Natural killer cell (primary cell): Measurements from ENCODE around the gene PLCG2. TPM values are rescaled to one million over a fixed set of nuclear protein-coding genes. Genes with fewer than 3 reads are reported as not detected.
"Not testable (repeated sequence)": the region's sequence is repeated elsewhere in the genome, so short reads cannot be mapped to it uniquely, and the experiment has no call there.

Experiments
- ATAC-seq, 3 donors: fragments of 150-1000 bp in 2 of 3; fragments of 200-7000 bp in 1 of 3; cut with Tn5 transposase; 1 replicate in 1 of 3; 2 replicates in 2 of 3; pipeline ENCODE4 v1.10.0; 2021; ENCODE audit warnings: mild to moderate bottlenecking in 2 of 3, moderate library complexity in 2 of 3
- DNase-seq, 2 donors: peaks; one replicate each; pipeline versions ENCODE4 v3.0.0 to v3.0.0-alpha.2; 2013 to 2021; ENCODE audit warnings: mixed read lengths in 1 of 2
- H3K27ac ChIP-seq: one replicate; pipeline ENCODE4 v1.5.1; 2013; ENCODE audit warnings: mild to moderate bottlenecking, low read length
- H3K27me3 ChIP-seq: one replicate; pipeline ENCODE4 v1.6.1; 2013; ENCODE audit warnings: low read length; ENCODE audit not compliant: control insufficient read depth, insufficient read depth
- H3K36me3 ChIP-seq: one replicate; pipeline ENCODE4 v1.6.1; 2013; ENCODE audit warnings: low read length; ENCODE audit not compliant: control insufficient read depth, insufficient read depth
- H3K4me1 ChIP-seq: one replicate; pipeline ENCODE4 v1.6.1; 2013; ENCODE audit warnings: low read length; ENCODE audit not compliant: control insufficient read depth, insufficient read depth
- H3K4me3 ChIP-seq: one replicate; pipeline ENCODE4 v1.5.1; 2013; ENCODE audit warnings: low read length
- H3K9me3 ChIP-seq: one replicate; pipeline ENCODE4 v1.6.1; 2013; ENCODE audit warnings: low read length; ENCODE audit not compliant: control insufficient read depth, insufficient read depth
- H3K27ac Mint-ChIP-seq, 2 donors: one replicate each; pipeline ENCODE4 v1.8.0; 2022; ENCODE audit warnings: mild to moderate bottlenecking in 2 of 2, mixed read lengths in 2 of 2, moderate library complexity in 1 of 2
- H3K27me3 Mint-ChIP-seq, 2 donors: one replicate each; pipeline ENCODE4 v1.8.0; 2022; ENCODE audit warnings: low read depth in 2 of 2, mixed read lengths in 2 of 2
- H3K36me3 Mint-ChIP-seq: one replicate; pipeline ENCODE4 v1.8.0; 2022; ENCODE audit warnings: mixed read lengths
- H3K4me1 Mint-ChIP-seq, 2 donors: one replicate each; pipeline ENCODE4 v1.8.0; 2022; ENCODE audit warnings: mixed read lengths in 2 of 2
- H3K4me3 Mint-ChIP-seq: one replicate; pipeline ENCODE4 v1.8.0; 2022; ENCODE audit warnings: mild to moderate bottlenecking, moderate library complexity, mixed read lengths
- H3K9me3 Mint-ChIP-seq, 2 donors: one replicate each; pipeline ENCODE4 v1.8.0; 2022; ENCODE audit warnings: mixed read lengths in 2 of 2
- CTCF ChIP-seq: fragments of 200-600 bp; IDR thresholded peaks from one replicate; pipeline ENCODE4 v1.8.0; 2022; ENCODE audit warnings: antibody characterized with exemption
- WGBS: methylation state at CpG from one replicate; pipeline ENCODE4 v1.1.7; 2013; ENCODE audit warnings: missing lambda C conversion rate; ENCODE audit not compliant: insufficient coverage; 5-methylcytosine and 5-hydroxymethylcytosine counted together
- intact Hi-C: fragments of 100-400 bp; cut with micrococcal nuclease; formaldehyde crosslinking; loops from one replicate; pipeline ENCODE4 v1.14.2; 2022
- total RNA-seq, 4 donors: library from RNA; stranded (reverse); fragments of 120-200 nt in 1 of 4; gene quantifications; one replicate each; pipeline versions ENCODE4 v1.2.3 to v1.2.4, GENCODE V29; 2013 to 2022

Gene PLCG2
- total RNA-seq, 3 donors from 2014 or later (not counting 1 experiment from before 2014, with no cell fraction given) = 250 to 298 (median 285) TPM

DNA sequence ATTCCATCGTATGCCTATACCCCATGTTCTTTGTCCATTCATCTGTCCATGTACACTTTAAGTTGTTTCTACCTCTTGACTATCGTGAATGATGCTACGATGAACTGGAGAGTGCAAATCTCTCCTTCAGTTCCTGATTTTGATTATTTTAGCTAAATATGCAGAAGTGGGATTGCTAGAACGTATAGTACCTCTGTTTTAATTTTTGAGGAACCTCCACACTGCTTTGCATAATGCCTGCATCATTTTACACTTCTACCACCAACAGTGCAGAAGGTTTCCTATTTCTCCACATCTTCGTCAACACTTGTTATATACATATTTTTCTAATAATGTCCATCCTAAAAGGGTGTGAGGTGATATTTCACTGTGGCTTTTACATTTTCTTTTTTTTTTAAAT is 188.3 kb downstream of the PLCG2 start:
- H3K27me3 ChIP-seq = no peaks in the 10 kb centered on the region
- no peak for ATAC-seq
- TF ChIP-seq CTCF = no peak
- WGBS = 87% methylated on average over 3 of the region's 5 CpGs
- no peaks in the 10 kb centered on the region for H3K4me1 ChIP-seq
- Mint-ChIP-seq H3K36me3 (peaks cover 17% of the 10 kb centered on the region), H3K4me1 (no peaks in the 10 kb centered on the region), H3K9me3 (peaks cover 3 to 6% of the 10 kb centered on the region in 2 donors), H3K27ac (no peak overlapping the region), H3K4me3 (no peak overlapping the region), H3K27me3 (peaks cover 5 to 7% of the 10 kb centered on the region in 2 donors)
- DNase-seq = no peak
- H3K4me3 ChIP-seq = no peak overlapping the region
- intact Hi-C loops = no loop called here
- H3K27ac ChIP-seq = no peak overlapping the region
- H3K9me3 ChIP-seq = no peaks in the 10 kb centered on the region
- no peaks in the 10 kb centered on the region for H3K36me3 ChIP-seq

DNA sequence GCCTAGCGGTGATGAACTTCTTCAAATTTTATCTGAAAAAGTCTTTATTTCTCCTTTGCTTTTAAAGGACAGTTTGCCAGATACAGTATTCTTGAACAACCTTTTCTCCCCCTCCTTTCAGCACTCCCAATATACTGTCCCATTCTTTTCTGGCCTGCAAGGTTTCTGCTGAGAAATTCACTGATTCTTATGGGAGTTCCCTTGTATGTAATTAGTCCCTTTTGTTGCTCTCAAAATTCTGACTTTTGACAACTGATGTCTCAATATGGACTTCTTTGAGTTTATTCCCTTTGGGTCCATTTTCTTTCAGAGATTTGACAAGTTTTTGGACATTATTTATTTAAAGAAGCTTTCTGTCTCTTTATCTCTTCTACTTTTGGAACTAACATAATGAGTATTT is 192.8 kb downstream of the PLCG2 start:
- Mint-ChIP-seq H3K4me1 (no peaks in the 10 kb centered on the region), H3K27ac (no peak overlapping the region), H3K36me3 (peaks cover 20% of the 10 kb centered on the region), H3K4me3 (no peak overlapping the region), H3K27me3 (peaks cover 7 to 11% of the 10 kb centered on the region in 2 donors), H3K9me3 (peaks cover 4 to 6% of the 10 kb centered on the region in 2 donors)
- TF ChIP-seq CTCF = no peak
- Histone ChIP-seq H3K27me3 (no peaks in the 10 kb centered on the region), H3K36me3 (no peaks in the 10 kb centered on the region), H3K9me3 (no peaks in the 10 kb centered on the region), H3K27ac (no peak overlapping the region), H3K4me1 (no peaks in the 10 kb centered on the region), H3K4me3 (no peak overlapping the region)
- intact Hi-C loops = no loop called here
- no peak for ATAC-seq
- DNase-seq = no peak
- 100% methylated on average over 1 of the region's 1 CpG for WGBS

GRCh38 chr16:81973737-81974136 is 194.6 kb downstream of the PLCG2 start:
- H3K4me1 Mint-ChIP-seq = no peaks in the 10 kb centered on the region
- H3K27me3 Mint-ChIP-seq = peaks cover 7 to 14% of the 10 kb centered on the region in 2 donors
- no peak for TF ChIP-seq CTCF
- DNase-seq (no peak), ATAC-seq (no peak)
- H3K36me3 Mint-ChIP-seq = peaks cover 20% of the 10 kb centered on the region
- WGBS = 82% methylated on average over 2 of the region's 2 CpGs
- H3K27ac ChIP-seq = no peak overlapping the region
- no peak overlapping the region for H3K4me3 ChIP-seq
- peaks cover 4 to 6% of the 10 kb centered on the region in 2 donors for H3K9me3 Mint-ChIP-seq
- no peaks in the 10 kb centered on the region for H3K27me3 ChIP-seq
- H3K4me1 ChIP-seq = no peaks in the 10 kb centered on the region
- intact Hi-C loops = no loop called here
- no peak overlapping the region for H3K27ac Mint-ChIP-seq
- no peaks in the 10 kb centered on the region for H3K36me3 ChIP-seq
- no peaks in the 10 kb centered on the region for H3K9me3 ChIP-seq
- no peak overlapping the region for H3K4me3 Mint-ChIP-seq

- Mint-ChIP-seq H3K4me3 (no peak overlapping the region), H3K27me3 (peaks cover 0 to 11% of the 10 kb centered on the region in 2 donors), H3K27ac (no peak overlapping the region), H3K36me3 (peaks cover 20% of the 10 kb centered on the region), H3K9me3 (peaks cover 4 to 6% of the 10 kb centered on the region in 2 donors), H3K4me1 (no peaks in the 10 kb centered on the region)
- no CpG with 5 or more reads among the region's 1 CpG for WGBS
- Histone ChIP-seq H3K27ac (no peak overlapping the region), H3K4me3 (no peak overlapping the region), H3K4me1 (no peaks in the 10 kb centered on the region), H3K9me3 (no peaks in the 10 kb centered on the region), H3K27me3 (no peaks in the 10 kb centered on the region), H3K36me3 (no peaks in the 10 kb centered on the region)
- intact Hi-C loops = no loop called here
- TF ChIP-seq CTCF = no peak
- no peak for ATAC-seq
- no peak for DNase-seq
Measured at GRCh38 chr16:81975637-81976036, 196.5 kb downstream of the PLCG2 start.

DNA sequence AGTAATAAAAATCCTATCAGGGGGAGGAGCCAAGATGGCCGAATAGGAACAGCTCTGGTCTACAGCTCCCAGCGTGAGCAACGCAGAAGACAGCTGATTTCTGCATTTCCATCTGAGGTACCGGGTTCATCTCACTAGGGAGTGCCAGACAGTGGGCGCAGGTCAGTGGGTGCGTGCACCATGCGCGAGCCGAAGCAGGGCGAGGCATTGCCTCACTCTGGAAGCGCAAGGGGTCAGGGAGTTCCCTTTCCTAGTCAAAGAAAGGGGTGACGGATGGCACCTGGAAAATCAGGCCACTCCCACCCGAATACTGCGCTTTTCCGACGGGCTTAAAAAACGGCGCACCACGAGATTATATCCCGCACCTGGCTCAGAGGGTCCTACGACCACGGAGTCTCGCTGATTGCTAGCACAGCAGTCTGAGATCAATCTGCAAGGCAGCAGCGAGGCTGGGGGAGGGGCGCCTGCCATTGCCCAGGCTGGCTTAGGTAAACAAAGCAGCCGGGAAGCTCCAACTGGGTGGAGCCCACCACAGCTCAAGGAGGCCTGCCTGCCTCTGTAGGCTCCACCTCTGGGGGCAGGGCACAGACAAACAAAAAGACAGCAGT is 198.3 kb downstream of the PLCG2 start:
- ATAC-seq, H3K4me3 ChIP-seq, intact Hi-C loops, H3K9me3 Mint-ChIP-seq, H3K9me3 ChIP-seq, H3K36me3 Mint-ChIP-seq, H3K27ac Mint-ChIP-seq, H3K27me3 ChIP-seq, H3K4me1 ChIP-seq, DNase-seq, H3K36me3 ChIP-seq, H3K4me3 Mint-ChIP-seq, H3K27me3 Mint-ChIP-seq, H3K27ac ChIP-seq, H3K4me1 Mint-ChIP-seq: not testable (repeated sequence)
- WGBS = 95% methylated on average over 25 of the region's 26 CpGs
